ENCODE data around the gene FARP1.

DNA sequence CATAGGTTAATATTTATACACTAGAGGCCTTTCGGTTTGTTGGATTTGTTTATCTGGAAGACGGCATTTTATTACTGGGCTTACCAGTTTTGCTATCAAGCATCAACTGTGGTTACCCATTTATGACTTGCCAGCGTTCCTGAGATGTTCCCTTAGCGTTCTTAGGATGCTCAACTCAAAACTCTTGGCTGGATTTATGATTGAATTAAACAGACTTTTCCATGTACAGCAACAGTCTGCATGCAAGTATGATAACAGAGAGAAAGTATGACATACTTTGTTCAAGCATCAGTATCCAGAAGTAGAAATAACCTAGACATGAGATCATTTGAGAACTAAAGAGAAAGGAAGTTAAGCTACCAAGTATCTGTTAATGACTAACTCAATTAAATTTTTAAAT, 64.1 kb downstream of the FARP1 start:
- TF ChIP-seq CTCF (IDR thresholded peaks at IDR 0.05) (no peak), POLR2A (IDR thresholded peaks at IDR 0.05) (no peak)
